HG03558 (cell line): ENCODE measurements around the gene SMAD2.
"Not testable (repeated sequence)": the region's sequence is repeated elsewhere in the genome, so short reads cannot be mapped to it uniquely, and the experiment has no call there.

Source experiments
- ATAC-seq: cut with Tn5 transposase; IDR thresholded peaks from one replicate; pipeline ENCODE4 v1.9.1; 2021; ENCODE audit warnings: moderate number of reproducible peaks; ENCODE audit not compliant: unreplicated experiment; ENCODE audit errors: extremely low read depth

The SMAD2 gene

GRCh38 chr18:47863041-47863440 lies 67.4 kb downstream of the SMAD2 start:
- no peak for ATAC-seq

- ATAC-seq, result no peak
These were observed 71.9 kb downstream of the SMAD2 start for GRCh38 chr18:47858607-47859006.

GRCh38 chr18:47847635-47848034 lies 82.8 kb downstream of the SMAD2 start:
- no peak for ATAC-seq

GRCh38 chr18:47846431-47846830 lies 84.0 kb downstream of the SMAD2 start:
- no peak for ATAC-seq

GRCh38 chr18:47844828-47845498 lies 85.5 kb downstream of the SMAD2 start:
- no peak for ATAC-seq

- ATAC-seq, result no peak
These were observed 87.6 kb downstream of the SMAD2 start for GRCh38 chr18:47842836-47843235.

GRCh38 chr18:47838396-47838795 lies 92.1 kb downstream of the SMAD2 start:
- ATAC-seq, result no peak

- no peak for ATAC-seq
These were observed 98.1 kb downstream of the SMAD2 start for GRCh38 chr18:47832348-47832747.

- no peak for ATAC-seq
These were observed 99.1 kb downstream of the SMAD2 start for GRCh38 chr18:47831351-47831750.

- ATAC-seq, result no peak
These were observed 99.7 kb downstream of the SMAD2 start for GRCh38 chr18:47830772-47831171.

- ATAC-seq, result no peak
These were observed 100.6 kb downstream of the SMAD2 start for GRCh38 chr18:47829831-47830230.

- ATAC-seq, result not testable (repeated sequence)
These were observed 102.4 kb downstream of the SMAD2 start for GRCh38 chr18:47828031-47828430.

GRCh38 chr18:47826157-47827074 lies 104.0 kb downstream of the SMAD2 start:
- ATAC-seq, result no peak

- no peak for ATAC-seq
These were observed 109.1 kb downstream of the SMAD2 start for GRCh38 chr18:47821314-47821713.

GRCh38 chr18:47817795-47818077 lies 112.7 kb downstream of the SMAD2 start:
- ATAC-seq, result no peak

- no peak for ATAC-seq
These were observed 113.3 kb downstream of the SMAD2 start for GRCh38 chr18:47817017-47817794.

GRCh38 chr18:47815486-47816270 lies 114.8 kb downstream of the SMAD2 start:
- ATAC-seq, result no peak

GRCh38 chr18:47809420-47809819 lies 121.0 kb downstream of the SMAD2 start:
- no peak for ATAC-seq

- no peak for ATAC-seq
These were observed 127.7 kb downstream of the SMAD2 start for GRCh38 chr18:47802802-47803201.

GRCh38 chr18:47801817-47802216 lies 128.6 kb downstream of the SMAD2 start:
- ATAC-seq, result no peak
